ENCODE data around the gene HIC1. TPM values are rescaled to one million over a fixed set of nuclear protein-coding genes. Genes with fewer than 3 reads are reported as not detected.

HIC1 gene
- total and polyA plus RNA-seq, 9 of the 15 experiments (the other 6 are each of a cell fraction or from before 2014, with no cell fraction given), result 0.01 to 2.5 (median 0.18) TPM

GRCh38 chr17:2064520-2064971, 9.6 kb downstream of the HIC1 start:
- no peak for TF ChIP-seq SIRT6 (IDR thresholded peaks at IDR 0.05; ENCODE audit: low read depth, low read length)
- no peak for TF ChIP-seq CSDE1 (IDR thresholded peaks at IDR 0.05)
- TF ChIP-seq SNRNP70 (optimal IDR thresholded peaks at IDR 0.05; ENCODE audit: low read depth, low read length), result no peak
- no peak for TF ChIP-seq ZNF384 (IDR thresholded peaks at IDR 0.05; ENCODE audit: low read depth, low read length)
- TF ChIP-seq SREBF2 (CRISPR knock-in tag; IDR thresholded peaks at IDR 0.05), result no peak
- TF ChIP-seq MTA3 (IDR thresholded peaks at IDR 0.05; ENCODE audit: borderline replicate concordance), result no peak
- TF ChIP-seq XRCC4 (IDR thresholded peaks at IDR 0.05; ENCODE audit: extremely low read depth, insufficient read depth, insufficient read length), result no peak
- POLR2A ChIA-PET, result interaction anchor here (1.0 kb wide), 1 partner anchor 13 kb away, joined by 3 read pairs; no protein-coding TSS in a partner anchor
- in situ Hi-C loops (cut with MboI), result loop anchor here (10.0 kb wide), 1 partner anchor 180 kb away; no protein-coding TSS in a partner anchor
- Histone ChIP-seq H3K27me3 (ENCODE audit: control insufficient read depth in 2 of 2, insufficient read depth in 2 of 2, low read length in 2 of 2) (no peaks in the 10 kb centered on the region), H3K36me3 (ENCODE audit: control insufficient read depth, insufficient read depth, low read length) (peaks cover 16% of the 10 kb centered on the region; the same call in 2 of the 3 replicates), H2AFZ (ENCODE audit: low read depth, low read length) (no peak overlapping the region), H3K4me3 (no peak overlapping the region), H3K27ac (ENCODE audit: extremely low read depth, low read depth, low read length) (no peak overlapping the region), H3K9me3 (replicated peaks; ENCODE audit: control insufficient read depth, insufficient read depth, low read depth, low read length) (no peaks in the 10 kb centered on the region), H3K79me2 (ENCODE audit: control insufficient read depth, insufficient read depth, low read length) (no peaks in the 10 kb centered on the region), H3K9me1 (ENCODE audit: control insufficient read depth, insufficient read depth, low read length) (no peaks in the 10 kb centered on the region), H3K9ac (ENCODE audit: insufficient read depth in 1 of 2, low read depth in 2 of 2, low read length in 2 of 2) (no peak overlapping the region), H4K20me1 (replicated peaks; ENCODE audit: control insufficient read depth, insufficient read depth, low read length) (no peaks in the 10 kb centered on the region), H3K4me2 (ENCODE audit: insufficient read depth, low read length) (no peak overlapping the region), H3K4me1 (replicated peaks in 1 of 2; ENCODE audit: control insufficient read depth in 2 of 2, insufficient read depth in 2 of 2, low read length in 2 of 2) (peaks cover 0 to 21% of the 10 kb centered on the region in 2 experiments; a peak in 2 of 5 replicates)
- intact Hi-C loops (cut with micrococcal nuclease), result no loop called here
- 80% methylated on average over 3 of the region's 6 CpGs for WGBS (ENCODE audit: insufficient coverage, low coverage, missing lambda C conversion rate)
- no peak; the same call in 2 of the 3 replicates for ATAC-seq
- CTCF ChIA-PET (ENCODE audit: low intra/inter-chr PET ratio), result no interaction called here
- BruUV-seq (replicated peaks), result no TSS peak
- no peak for FAIRE-seq
- DNase-seq (ENCODE audit: extremely low read depth in 1 of 4, low spot score in 3 of 4), result no peak

Measured in K562 (cell line).